ENCODE data around the gene CDH10.

DNA sequence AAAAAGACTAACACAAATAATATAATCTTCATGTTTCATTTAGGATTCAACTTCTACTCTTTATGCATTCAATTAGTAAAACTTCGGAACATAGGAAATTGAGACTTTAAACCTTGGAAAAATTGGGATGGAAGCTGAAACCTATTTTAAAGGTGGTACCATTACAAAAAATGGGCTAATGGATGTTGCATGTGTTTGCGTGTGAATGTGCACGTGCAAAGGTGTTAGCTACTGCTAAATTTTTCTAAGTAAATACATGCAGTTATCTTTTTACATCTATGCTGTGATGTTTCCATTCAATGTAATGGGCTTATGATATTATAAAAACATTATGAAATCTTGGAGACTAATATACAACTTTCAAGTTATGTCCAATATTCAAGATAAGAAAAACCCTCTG lies 134.8 kb downstream of the CDH10 start:
- TF ChIP-seq, protein P1, sequence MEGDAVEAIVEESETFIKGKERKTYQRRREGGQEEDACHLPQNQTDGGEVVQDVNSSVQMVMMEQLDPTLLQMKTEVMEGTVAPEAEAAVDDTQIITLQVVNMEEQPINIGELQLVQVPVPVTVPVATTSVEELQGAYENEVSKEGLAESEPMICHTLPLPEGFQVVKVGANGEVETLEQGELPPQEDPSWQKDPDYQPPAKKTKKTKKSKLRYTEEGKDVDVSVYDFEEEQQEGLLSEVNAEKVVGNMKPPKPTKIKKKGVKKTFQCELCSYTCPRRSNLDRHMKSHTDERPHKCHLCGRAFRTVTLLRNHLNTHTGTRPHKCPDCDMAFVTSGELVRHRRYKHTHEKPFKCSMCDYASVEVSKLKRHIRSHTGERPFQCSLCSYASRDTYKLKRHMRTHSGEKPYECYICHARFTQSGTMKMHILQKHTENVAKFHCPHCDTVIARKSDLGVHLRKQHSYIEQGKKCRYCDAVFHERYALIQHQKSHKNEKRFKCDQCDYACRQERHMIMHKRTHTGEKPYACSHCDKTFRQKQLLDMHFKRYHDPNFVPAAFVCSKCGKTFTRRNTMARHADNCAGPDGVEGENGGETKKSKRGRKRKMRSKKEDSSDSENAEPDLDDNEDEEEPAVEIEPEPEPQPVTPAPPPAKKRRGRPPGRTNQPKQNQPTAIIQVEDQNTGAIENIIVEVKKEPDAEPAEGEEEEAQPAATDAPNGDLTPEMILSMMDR (conservative IDR thresholded peaks at IDR 0.05), result no peak
- TF ChIP-seq ZFX (IDR thresholded peaks at IDR 0.05), result no peak

Measured in C4-2B (cell line).